ENCODE data around the gene TIGD1.

DNA sequence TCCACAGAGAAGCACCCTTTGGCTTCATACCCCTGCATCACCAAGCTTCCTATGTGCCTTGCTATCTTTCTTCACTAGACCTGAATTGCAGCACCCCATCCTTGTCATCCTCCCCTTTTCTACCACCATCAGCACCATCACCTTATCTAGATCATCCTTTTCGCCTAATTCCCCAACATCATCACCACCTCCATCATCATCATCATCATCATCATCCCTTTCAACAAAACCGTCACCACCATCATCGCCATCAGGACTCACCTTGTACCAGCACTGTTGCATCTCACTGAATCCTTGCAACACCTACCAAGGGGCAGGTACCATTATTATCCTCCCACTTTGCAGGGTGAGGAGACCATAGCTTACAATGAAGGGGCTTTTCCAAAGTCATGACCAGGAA, 51.9 kb downstream of the TIGD1 start:
- TF ChIP-seq POLR2AphosphoS5 (IDR thresholded peaks at IDR 0.05; ENCODE audit: low read depth, low read length) (no peak), POLR2A (IDR thresholded peaks at IDR 0.05; ENCODE audit: low read depth, low read length) (no peak), TAF1 (IDR thresholded peaks at IDR 0.05; ENCODE audit: low read depth, low read length) (no peak), SPI1 (IDR thresholded peaks at IDR 0.05; ENCODE audit: low read depth, low read length) (no peak), POU2F2 (IDR thresholded peaks at IDR 0.05; ENCODE audit: low read depth, low read length) (no peak), PAX5 (IDR thresholded peaks at IDR 0.05; ENCODE audit: insufficient read depth, low read length, severe bottlenecking) (no peak)

Data from GM12891 (cell line).